GM13977 (cell line): ENCODE measurements around the gene TBL1Y.

Experiments used
- DNase-seq: peaks from one replicate; pipeline ENCODE4 v3.0.0; 2012; ENCODE audit warnings: low spot score
- in situ Hi-C: fragments of 300-500 bp; cut with MboI; formaldehyde crosslinking; loops from one replicate; pipeline ENCODE4 v1.12.0; 2022; ENCODE audit warnings: low sequenced_read_pairs, low pct_unique_long_range_greater_than_20kb, mixed read lengths, inconsistent platforms; ENCODE audit not compliant: unreplicated experiment
- TF ChIP-seq, protein P1 (sequence below): IDR thresholded peaks from 2 replicates; pipeline ENCODE4 v1.5.1; 2012; ENCODE audit warnings: mild to moderate bottlenecking, control low read depth; ENCODE audit not compliant: insufficient read depth; ENCODE audit errors: extremely low read depth, missing control alignments

Gene TBL1Y

DNA sequence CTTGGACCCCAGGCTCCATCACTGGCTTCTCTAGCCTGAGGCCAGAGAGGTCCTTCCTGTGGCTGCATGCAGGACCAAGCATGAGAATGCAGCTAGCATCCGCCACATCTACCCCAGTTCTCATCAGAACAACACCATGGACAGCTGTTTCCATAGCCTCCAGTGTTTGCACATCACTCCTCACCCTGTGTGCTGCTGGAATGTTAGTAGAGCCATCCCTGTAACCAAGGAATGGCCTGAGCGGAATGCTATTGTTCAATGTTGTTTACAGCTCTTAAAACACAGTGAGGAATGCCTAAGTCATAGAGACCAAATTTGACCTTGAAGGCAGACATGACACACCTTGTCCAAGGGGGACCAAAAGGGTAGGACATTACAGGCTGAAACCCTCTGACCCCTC lies 183.9 kb downstream of the TBL1Y start:
- TF ChIP-seq, protein P1, sequence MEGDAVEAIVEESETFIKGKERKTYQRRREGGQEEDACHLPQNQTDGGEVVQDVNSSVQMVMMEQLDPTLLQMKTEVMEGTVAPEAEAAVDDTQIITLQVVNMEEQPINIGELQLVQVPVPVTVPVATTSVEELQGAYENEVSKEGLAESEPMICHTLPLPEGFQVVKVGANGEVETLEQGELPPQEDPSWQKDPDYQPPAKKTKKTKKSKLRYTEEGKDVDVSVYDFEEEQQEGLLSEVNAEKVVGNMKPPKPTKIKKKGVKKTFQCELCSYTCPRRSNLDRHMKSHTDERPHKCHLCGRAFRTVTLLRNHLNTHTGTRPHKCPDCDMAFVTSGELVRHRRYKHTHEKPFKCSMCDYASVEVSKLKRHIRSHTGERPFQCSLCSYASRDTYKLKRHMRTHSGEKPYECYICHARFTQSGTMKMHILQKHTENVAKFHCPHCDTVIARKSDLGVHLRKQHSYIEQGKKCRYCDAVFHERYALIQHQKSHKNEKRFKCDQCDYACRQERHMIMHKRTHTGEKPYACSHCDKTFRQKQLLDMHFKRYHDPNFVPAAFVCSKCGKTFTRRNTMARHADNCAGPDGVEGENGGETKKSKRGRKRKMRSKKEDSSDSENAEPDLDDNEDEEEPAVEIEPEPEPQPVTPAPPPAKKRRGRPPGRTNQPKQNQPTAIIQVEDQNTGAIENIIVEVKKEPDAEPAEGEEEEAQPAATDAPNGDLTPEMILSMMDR = no peak
- no peak for DNase-seq
- in situ Hi-C loops = no loop called here

DNA sequence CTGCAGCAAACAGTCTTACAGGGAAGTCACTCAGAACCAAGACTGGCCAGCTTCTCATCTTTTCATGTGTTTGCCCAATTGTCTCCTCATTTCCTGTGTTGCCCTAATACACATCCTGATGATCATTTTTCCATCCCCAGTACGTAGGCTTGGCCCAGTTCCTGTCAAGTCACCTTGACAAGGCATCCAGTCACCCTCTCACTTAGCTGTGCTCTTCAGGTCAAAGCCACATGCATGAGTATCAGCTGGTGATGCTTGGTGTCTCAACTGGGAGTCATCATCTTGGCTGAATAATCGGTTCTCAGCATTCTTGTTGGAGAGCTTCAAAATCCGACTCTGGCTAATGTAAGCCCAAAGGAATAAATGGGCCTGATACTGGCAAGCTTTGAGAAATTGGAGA lies 186.5 kb downstream of the TBL1Y start:
- no peak for DNase-seq
- TF ChIP-seq, protein P1 = no peak
- in situ Hi-C loops = no loop called here

DNA sequence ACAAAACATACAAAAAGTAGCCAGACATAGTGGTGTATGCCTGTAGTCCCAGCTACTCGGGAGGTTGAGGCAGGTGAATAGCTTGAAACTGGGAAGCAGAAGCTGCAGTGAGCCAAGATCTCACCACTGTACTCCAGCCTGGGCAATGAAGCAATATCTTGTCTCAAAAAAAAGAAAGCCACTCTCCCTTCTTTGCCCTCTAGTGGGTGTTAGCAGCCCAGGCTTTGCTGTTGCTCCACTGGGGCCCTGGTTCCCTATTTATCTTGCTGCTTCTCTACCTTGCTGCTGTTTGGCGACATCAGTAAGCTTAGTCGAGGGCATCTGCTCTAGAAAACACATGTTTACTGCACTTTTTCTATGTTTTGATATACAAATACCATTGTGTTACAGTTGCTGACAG lies 189.2 kb downstream of the TBL1Y start:
- DNase-seq = no peak
- TF ChIP-seq, protein P1 = no peak
- in situ Hi-C loops = no loop called here

DNA sequence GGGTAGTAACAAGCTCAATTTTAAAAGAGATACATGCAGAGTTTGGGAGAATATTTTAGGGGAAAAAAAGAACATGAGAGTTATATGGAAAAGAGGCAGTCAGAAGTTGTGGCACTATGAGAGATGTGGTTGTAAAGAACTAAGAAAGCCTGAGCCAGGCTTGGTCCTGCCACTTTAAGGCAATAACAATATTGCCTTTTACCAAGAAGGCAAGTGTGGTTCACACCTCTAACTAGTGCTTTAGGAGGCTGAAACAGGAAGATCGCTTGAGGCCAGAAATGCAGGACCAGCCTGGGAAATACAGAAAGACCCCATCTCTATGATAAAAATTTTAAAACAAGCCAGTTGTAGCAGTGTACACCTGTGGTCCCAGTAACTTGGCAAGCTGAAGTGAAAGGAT lies 192.2 kb downstream of the TBL1Y start:
- no peak for DNase-seq
- TF ChIP-seq, protein P1 = no peak
- in situ Hi-C loops = no loop called here

DNA sequence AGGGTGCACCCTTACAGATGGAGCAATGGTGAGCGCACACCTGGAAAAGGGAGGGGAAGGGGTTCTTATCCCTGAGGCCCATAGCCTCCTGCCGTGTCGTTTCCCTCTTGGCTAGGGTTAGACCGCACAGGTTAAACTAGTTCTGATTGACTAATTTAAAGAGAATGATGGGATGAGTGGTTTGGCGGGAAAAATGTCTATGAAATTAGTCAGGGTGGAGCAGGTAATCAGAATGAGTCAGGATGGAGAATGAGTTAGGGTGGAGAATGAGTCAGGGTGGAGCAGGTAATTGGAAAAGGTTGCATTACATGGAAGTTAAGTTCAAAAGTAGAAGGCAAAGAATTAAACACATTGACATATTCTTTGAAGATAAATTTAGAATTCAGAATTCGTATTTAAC lies 196.7 kb downstream of the TBL1Y start:
- TF ChIP-seq, protein P1 = no peak
- in situ Hi-C loops = no loop called here
- DNase-seq = no peak

DNA sequence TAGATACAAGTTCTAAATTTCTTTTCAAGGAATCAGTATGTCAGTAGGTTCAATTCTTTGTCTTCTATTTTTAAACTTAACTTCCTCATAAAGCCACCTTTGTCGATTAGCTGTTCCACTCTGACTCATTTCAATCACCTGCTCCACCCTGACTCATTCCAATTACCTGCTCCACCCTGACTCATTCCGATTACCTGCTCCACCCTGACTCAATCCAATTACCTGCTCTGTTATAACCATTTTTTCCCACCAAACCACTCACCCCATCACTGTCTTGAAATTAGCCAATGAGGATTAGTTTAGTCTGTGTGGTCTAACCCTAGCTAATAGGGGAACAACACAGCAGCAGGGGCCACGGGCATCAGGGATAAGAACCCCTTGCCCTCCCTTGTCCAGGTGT lies 199.6 kb downstream of the TBL1Y start:
- in situ Hi-C loops = no loop called here
- DNase-seq = no peak
- TF ChIP-seq, protein P1 = no peak

DNA sequence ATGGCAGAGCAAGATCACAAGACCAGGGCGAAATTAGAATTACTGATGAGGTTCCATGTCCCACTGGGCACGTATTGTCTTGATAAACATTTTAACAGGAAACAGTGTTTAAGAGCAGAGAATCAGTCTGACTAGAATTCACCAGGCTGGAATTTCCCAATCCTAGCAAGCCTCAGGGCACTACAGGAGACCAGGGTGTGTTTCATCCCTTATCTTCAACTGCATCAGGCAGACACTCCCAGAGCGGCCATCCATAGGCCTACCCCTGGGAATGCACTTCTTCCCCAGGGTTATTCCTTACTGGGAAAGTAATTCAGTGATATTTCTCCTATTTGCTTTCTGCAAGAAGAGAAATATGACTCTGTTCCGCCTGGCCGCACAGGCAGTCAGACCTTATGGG lies 205.4 kb downstream of the TBL1Y start:
- in situ Hi-C loops = no loop called here
- TF ChIP-seq, protein P1 = no peak
- DNase-seq = no peak
